Calu3 (cell line): ENCODE measurements around the gene GAGE1. TPM values are rescaled to one million over a fixed set of nuclear protein-coding genes. Genes with fewer than 3 reads are reported as not detected.

Experiments
- BruUV-seq: library from RNA; stranded (reverse); fragments of 400-500 nt; replicated peaks from 2 replicates; lab custom pipeline; 2021; lab: Mats Ljungman, UMichigan
- CTCF ChIA-PET: fragments of 300-600 bp; sonication (Branson Sonifier 250); formaldehyde crosslinking; loops from one replicate; lab custom pipeline; 2022; ENCODE audit warnings: antibody characterized with exemption; lab: Charles Lee
- DNase-seq: peaks from one replicate; pipeline ENCODE4 v3.0.0; 2022
- H3K27ac Mint-ChIP-seq: one replicate; pipeline ENCODE4 v1.8.0; 2022; ENCODE audit warnings: mixed read lengths; ENCODE audit not compliant: unreplicated experiment
- H3K27me3 Mint-ChIP-seq: one replicate; pipeline ENCODE4 v1.8.0; 2022; ENCODE audit warnings: mixed read lengths; ENCODE audit not compliant: unreplicated experiment
- H3K36me3 Mint-ChIP-seq: one replicate; pipeline ENCODE4 v1.8.0; 2022; ENCODE audit warnings: mild to moderate bottlenecking, moderate library complexity, mixed read lengths; ENCODE audit not compliant: insufficient read depth, unreplicated experiment
- H3K4me1 Mint-ChIP-seq: one replicate; pipeline ENCODE4 v1.8.0; 2022; ENCODE audit warnings: mild to moderate bottlenecking, low read depth, mixed read lengths; ENCODE audit not compliant: unreplicated experiment
- H3K4me3 Mint-ChIP-seq: one replicate; pipeline ENCODE4 v1.8.0; 2022; ENCODE audit warnings: mild to moderate bottlenecking, low read depth, moderate library complexity, mixed read lengths; ENCODE audit not compliant: unreplicated experiment
- H3K9me3 Mint-ChIP-seq: one replicate; pipeline ENCODE4 v1.8.0; 2022; ENCODE audit warnings: low read depth, mixed read lengths; ENCODE audit not compliant: unreplicated experiment
- intact Hi-C: fragments of 100-400 bp; cut with micrococcal nuclease; formaldehyde crosslinking; loops from one replicate; pipeline ENCODE4 v1.10.0; 2022; ENCODE audit not compliant: unreplicated experiment
- total RNA-seq: library from RNA; stranded (reverse); gene quantifications from 2 replicates; pipeline ENCODE4 v1.2.3, GENCODE V29; 2022
- TF ChIP-seq, protein P1 (sequence below): fragments of 200-600 bp; IDR thresholded peaks from one replicate; pipeline ENCODE4 v1.8.0; 2022; ENCODE audit warnings: antibody characterized with exemption; ENCODE audit not compliant: unreplicated experiment

The GAGE1 gene
- total RNA-seq, 1 experiment from 2014 or later: not detected

DNA sequence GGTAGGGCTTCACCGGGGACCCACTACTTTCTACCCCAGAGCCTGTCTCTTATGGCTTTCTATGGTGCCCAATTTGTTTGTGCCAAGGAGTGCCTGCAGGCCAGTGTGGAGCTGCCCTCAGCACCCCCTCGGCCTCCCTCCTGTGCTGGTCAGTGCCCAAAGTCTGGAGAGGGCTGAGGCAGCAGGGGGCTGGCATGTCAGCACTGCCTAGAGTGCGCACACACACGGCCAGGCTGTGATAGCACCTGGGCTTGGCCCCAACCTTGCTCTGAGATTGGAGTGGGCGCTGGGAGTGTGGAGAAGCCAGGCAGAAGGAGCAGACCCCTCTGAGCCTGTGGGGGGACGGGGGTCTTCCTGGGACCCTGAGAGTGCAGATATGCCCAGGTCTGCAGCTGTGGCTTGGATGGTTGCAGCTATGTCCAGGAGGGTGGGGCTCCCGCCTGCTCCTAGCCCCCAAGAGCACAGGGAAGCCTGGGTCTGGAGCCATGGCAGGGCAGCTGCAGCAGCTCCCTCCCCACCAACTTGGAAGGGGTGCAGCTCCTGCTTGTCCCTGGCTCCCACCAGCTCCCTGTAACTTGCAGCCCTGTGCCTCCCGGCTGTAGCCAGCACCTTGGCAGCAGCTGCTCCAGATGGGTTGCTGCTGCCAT is 46.3 kb downstream of the GAGE1 start:
- Mint-ChIP-seq H3K4me1 (no peaks in the 10 kb centered on the region), H3K9me3 (no peaks in the 10 kb centered on the region), H3K27ac (no peak overlapping the region), H3K4me3 (no peak overlapping the region), H3K36me3 (no peaks in the 10 kb centered on the region), H3K27me3 (peaks cover 7% of the 10 kb centered on the region)
- CTCF ChIA-PET: interaction anchor here (0.6 kb wide), 1 partner anchor 33 kb away, joined by 5 read pairs; no protein-coding TSS in a partner anchor
- BruUV-seq: no TSS peak
- DNase-seq: no peak
- intact Hi-C loops: no loop called here
- TF ChIP-seq, protein P1, sequence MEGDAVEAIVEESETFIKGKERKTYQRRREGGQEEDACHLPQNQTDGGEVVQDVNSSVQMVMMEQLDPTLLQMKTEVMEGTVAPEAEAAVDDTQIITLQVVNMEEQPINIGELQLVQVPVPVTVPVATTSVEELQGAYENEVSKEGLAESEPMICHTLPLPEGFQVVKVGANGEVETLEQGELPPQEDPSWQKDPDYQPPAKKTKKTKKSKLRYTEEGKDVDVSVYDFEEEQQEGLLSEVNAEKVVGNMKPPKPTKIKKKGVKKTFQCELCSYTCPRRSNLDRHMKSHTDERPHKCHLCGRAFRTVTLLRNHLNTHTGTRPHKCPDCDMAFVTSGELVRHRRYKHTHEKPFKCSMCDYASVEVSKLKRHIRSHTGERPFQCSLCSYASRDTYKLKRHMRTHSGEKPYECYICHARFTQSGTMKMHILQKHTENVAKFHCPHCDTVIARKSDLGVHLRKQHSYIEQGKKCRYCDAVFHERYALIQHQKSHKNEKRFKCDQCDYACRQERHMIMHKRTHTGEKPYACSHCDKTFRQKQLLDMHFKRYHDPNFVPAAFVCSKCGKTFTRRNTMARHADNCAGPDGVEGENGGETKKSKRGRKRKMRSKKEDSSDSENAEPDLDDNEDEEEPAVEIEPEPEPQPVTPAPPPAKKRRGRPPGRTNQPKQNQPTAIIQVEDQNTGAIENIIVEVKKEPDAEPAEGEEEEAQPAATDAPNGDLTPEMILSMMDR: no peak

GRCh38 chrX:49656533-49656932 is 57.7 kb downstream of the GAGE1 start:
- Mint-ChIP-seq H3K4me1 (no peaks in the 10 kb centered on the region), H3K9me3 (no peaks in the 10 kb centered on the region), H3K27ac (no peak overlapping the region), H3K4me3 (no peak overlapping the region), H3K27me3 (peaks cover 49% of the 10 kb centered on the region), H3K36me3 (no peaks in the 10 kb centered on the region)
- intact Hi-C loops: no loop called here
- TF ChIP-seq, protein P1: no peak
- no peak for DNase-seq
- CTCF ChIA-PET: no interaction called here
- no TSS peak for BruUV-seq

Other genes with a start within 250 kb of the GAGE1 start
- gene GAGE12C, start 66.8 kb upstream of the GAGE1 start, total RNA-seq: not detected in 2 replicates
- gene GAGE12D, start 57.3 kb upstream of the GAGE1 start, total RNA-seq: not detected in 2 replicates
- gene GAGE12E, start 47.7 kb upstream of the GAGE1 start, total RNA-seq: not detected in 2 replicates
- not detected in 2 replicates for gene GAGE12F, start 38.2 kb upstream of the GAGE1 start, total RNA-seq
- gene GAGE12G, start 28.6 kb upstream of the GAGE1 start, total RNA-seq: not detected in 2 replicates
- not detected in 2 replicates for gene GAGE12H, start 19.1 kb upstream of the GAGE1 start, total RNA-seq
- not detected in 2 replicates for gene GAGE2A, start 9.5 kb upstream of the GAGE1 start, total RNA-seq
- gene PAGE1, start 97.0 kb downstream of the GAGE1 start, total RNA-seq: not detected in 2 replicates
- gene PAGE4, start 230.3 kb downstream of the GAGE1 start, total RNA-seq: not detected in 2 replicates